Measurements from ENCODE around the gene PCGF3. TPM values are rescaled to one million over a fixed set of nuclear protein-coding genes. Genes with fewer than 3 reads are reported as not detected.
"Not testable (repeated sequence)": the region's sequence is repeated elsewhere in the genome, so short reads cannot be mapped to it uniquely, and the experiment has no call there.

PCGF3 gene
- total RNA-seq, 2 donors from 2014 or later: 25.6 to 35.8 TPM

- intact Hi-C loops (cut with DNase I): no loop called here
- no peak for DNase-seq (ENCODE audit: low spot score)
These were observed 90.6 kb downstream of the PCGF3 start for GRCh38 chr4:796206-796605.

- DNase-seq (ENCODE audit: low spot score): no peak
- intact Hi-C loops (cut with DNase I): no loop called here
These were observed 91.4 kb downstream of the PCGF3 start for GRCh38 chr4:797066-797465.

GRCh38 chr4:801436-802124 lies 95.9 kb downstream of the PCGF3 start:
- no peak for DNase-seq (ENCODE audit: low spot score)
- intact Hi-C loops (cut with DNase I): no loop called here

GRCh38 chr4:803884-804283 lies 98.3 kb downstream of the PCGF3 start:
- intact Hi-C loops (cut with DNase I): no loop called here
- no peak for DNase-seq (ENCODE audit: low spot score)

GRCh38 chr4:804804-805203 lies 99.2 kb downstream of the PCGF3 start:
- intact Hi-C loops (cut with DNase I): no loop called here
- peak; percentile 53 for DNase-seq (ENCODE audit: low spot score)

- intact Hi-C loops (cut with DNase I); DNase-seq (ENCODE audit: low spot score): not testable (repeated sequence)
These were observed 101.3 kb downstream of the PCGF3 start for GRCh38 chr4:806979-807378.

- intact Hi-C loops (cut with DNase I): no loop called here
- peak; percentile 10 for DNase-seq (ENCODE audit: low spot score)
These were observed 102.2 kb downstream of the PCGF3 start for GRCh38 chr4:807792-808191.

GRCh38 chr4:808860-809570 lies 103.4 kb downstream of the PCGF3 start:
- peak; percentile 76 for DNase-seq (ENCODE audit: low spot score)
- intact Hi-C loops (cut with DNase I): no loop called here

GRCh38 chr4:813900-814299 lies 108.3 kb downstream of the PCGF3 start:
- intact Hi-C loops (cut with DNase I): no loop called here
- DNase-seq (ENCODE audit: low spot score): peak; percentile 54

- peak; percentile 47 for DNase-seq (ENCODE audit: low spot score)
These were observed 108.7 kb downstream of the PCGF3 start for GRCh38 chr4:814312-814850.

GRCh38 chr4:815464-816146 lies 110.0 kb downstream of the PCGF3 start:
- intact Hi-C loops (cut with DNase I): no loop called here
- DNase-seq (ENCODE audit: low spot score): peak; percentile 22

More at GRCh38 chr4:814312-814850, 108.7 kb downstream of the PCGF3 start:
- intact Hi-C loops (cut with DNase I): no loop called here

GRCh38 chr4:818106-818921 lies 112.7 kb downstream of the PCGF3 start:
- peak; percentile 78 for DNase-seq (ENCODE audit: low spot score)
- intact Hi-C loops (cut with DNase I): no loop called here

GRCh38 chr4:819401-820229 lies 114.0 kb downstream of the PCGF3 start:
- DNase-seq (ENCODE audit: low spot score): peak; percentile 48

More at GRCh38 chr4:819401-820229, 114.0 kb downstream of the PCGF3 start:
- intact Hi-C loops (cut with DNase I): no loop called here

Other genes with a start within 250 kb of the PCGF3 start
- gene ZNF721, start 206.7 kb upstream of the PCGF3 start, total RNA-seq: 10 to 100 TPM; 17.4 to 20.4 TPM
- 10 to 100 TPM; 32.7 to 42.8 TPM for gene PIGG, start 206.6 kb upstream of the PCGF3 start, total RNA-seq
- gene TMEM271, start 129.5 kb upstream of the PCGF3 start, total RNA-seq: not detected
- 1 to 10 TPM; 1.4 to 3.7 TPM for gene PDE6B, start 80.3 kb upstream of the PCGF3 start, total RNA-seq
- 100 to 1,000 TPM; 180 to 237 TPM for gene ATP5ME, start 31.6 kb upstream of the PCGF3 start, total RNA-seq
- gene MYL5, start 31.3 kb upstream of the PCGF3 start, total RNA-seq: 10 to 100 TPM in 1 of 2 donors, 1 to 10 TPM in 1; 7.9 to 12.4 TPM
- gene SLC49A3, start 16.7 kb upstream of the PCGF3 start, total RNA-seq: 10 to 100 TPM in 1 of 2 donors, 1 to 10 TPM in 1; 9.3 to 10.4 TPM
- 1 to 10 TPM; 2.5 to 5.1 TPM for gene CPLX1, start 120.3 kb downstream of the PCGF3 start, total RNA-seq
- gene GAK, start 226.5 kb downstream of the PCGF3 start, total RNA-seq: 10 to 100 TPM; 63.5 to 73.5 TPM
- 10 to 100 TPM; 15.3 to 16.4 TPM for gene TMEM175, start 226.6 kb downstream of the PCGF3 start, total RNA-seq